OCI-LY3 (cell line): ENCODE results near the gene USP32.
A peak's percentile ranks its signal among the peaks of the same experiment; 100 is the strongest.
"Not testable (repeated sequence)": the region's sequence is repeated elsewhere in the genome, so short reads cannot be mapped to it uniquely, and the experiment has no call there.

Source experiments
- H2AFZ ChIP-seq: fragments of 200-600, 300-600 bp; shearing (Covaris generic); 2 replicates; pipeline ENCODE4 v1.6.0; 2014; ENCODE audit warnings: antibody characterized with exemption, low read depth, low read length
- H3K27ac ChIP-seq: fragments of 200-600, 300-600 bp; sonication (generic); 2 replicates; pipeline ENCODE4 v1.5.1; 2014; ENCODE audit warnings: mild to moderate bottlenecking, low read length, moderate library complexity, mixed read lengths
- H3K27me3 ChIP-seq: fragments of 200-600, 300-600 bp; sonication (generic); 2 replicates; pipeline ENCODE4 v1.6.1; 2014; ENCODE audit warnings: low read depth, low read length, mixed read lengths
- H3K36me3 ChIP-seq: fragments of 200-600, 300-600 bp; sonication (generic); replicated peaks from 2 replicates; pipeline ENCODE3; 2014; ENCODE audit warnings: low read depth, low read length, mixed read lengths
- H3K4me1 ChIP-seq: fragments of 300-600, 200-600 bp; sonication (generic); 2 replicates; pipeline ENCODE4 v1.6.1; 2014; ENCODE audit warnings: low read length, mixed read lengths
- H3K4me2 ChIP-seq: fragments of 200-600, 300-600 bp; sonication (generic); 2 replicates; pipeline ENCODE4 v1.6.1; 2014; ENCODE audit warnings: low read length, mixed read lengths
- H3K4me3 ChIP-seq: fragments of 300-600, 200-600 bp; sonication (generic); 2 replicates; pipeline ENCODE4 v1.5.1; 2014; ENCODE audit warnings: antibody characterized with exemption, mild to moderate bottlenecking, low read length, moderate library complexity
- H3K79me2 ChIP-seq: fragments of 300-600, 200-600 bp; shearing (Covaris generic); 2 replicates; pipeline ENCODE4 v1.6.1; 2014; ENCODE audit warnings: mild to moderate bottlenecking, low read length, mixed read lengths
- H3K9ac ChIP-seq: fragments of 300-600, 200-600 bp; shearing (Covaris generic); 2 replicates; pipeline ENCODE4 v1.6.0; 2014; ENCODE audit warnings: mild to moderate bottlenecking, low read length, moderate library complexity
- H3K9me3 ChIP-seq: fragments of 200-600, 300-600 bp; shearing (Covaris generic); 2 replicates; pipeline ENCODE4 v1.6.1; 2014; ENCODE audit warnings: low read length, mixed read lengths; ENCODE audit not compliant: insufficient read depth
- H4K20me1 ChIP-seq: fragments of 200-600, 300-600 bp; sonication (generic); 2 replicates; pipeline ENCODE4 v1.6.1; 2016; ENCODE audit warnings: low read length, mixed read lengths; ENCODE audit not compliant: insufficient read depth
- EZH2phosphoT487 ChIP-seq: fragments of 200-600 bp; shearing (Covaris generic); IDR thresholded peaks from 2 replicates; pipeline ENCODE4 v1.6.1; 2018; ENCODE audit warnings: antibody characterized with exemption, mixed run types, low read depth
- TF ChIP-seq, protein P1 (sequence below): fragments of 200-600, 300-600 bp; sonication (generic); IDR thresholded peaks from 2 replicates; pipeline ENCODE4 v1.5.1; 2014; ENCODE audit warnings: antibody characterized with exemption, low read length, low read depth

Gene USP32

DNA sequence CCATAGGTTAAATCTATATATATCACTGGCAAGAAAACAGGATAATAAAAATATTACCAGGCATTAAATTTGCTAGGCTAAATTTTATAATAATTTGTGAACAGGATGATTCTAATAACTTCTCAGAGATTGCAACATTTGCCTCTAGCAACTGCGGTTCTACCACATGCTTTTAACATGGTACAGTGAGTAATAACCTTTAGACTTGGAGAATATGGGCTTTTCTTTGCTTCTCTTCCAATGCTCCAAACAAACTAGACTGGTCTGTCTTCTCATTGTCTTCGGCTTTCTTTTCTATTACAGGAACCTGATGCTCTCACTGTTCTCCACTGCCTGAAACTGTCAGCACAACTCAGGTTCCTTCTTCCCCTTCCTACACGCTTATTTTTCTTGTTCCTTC lies 161.6 kb downstream of the USP32 start:
- no peaks in the 10 kb centered on the region for H3K9me3 ChIP-seq
- no peak overlapping the region for H3K9ac ChIP-seq
- H2AFZ ChIP-seq: no peak overlapping the region
- H3K79me2 ChIP-seq: no peaks in the 10 kb centered on the region
- no peak overlapping the region for H3K4me2 ChIP-seq
- no peak overlapping the region for H3K4me3 ChIP-seq
- H3K27me3 ChIP-seq: no peaks in the 10 kb centered on the region
- H3K4me1 ChIP-seq: no peaks in the 10 kb centered on the region
- H4K20me1 ChIP-seq: no peaks in the 10 kb centered on the region
- TF ChIP-seq EZH2phosphoT487: no peak
- TF ChIP-seq, protein P1, sequence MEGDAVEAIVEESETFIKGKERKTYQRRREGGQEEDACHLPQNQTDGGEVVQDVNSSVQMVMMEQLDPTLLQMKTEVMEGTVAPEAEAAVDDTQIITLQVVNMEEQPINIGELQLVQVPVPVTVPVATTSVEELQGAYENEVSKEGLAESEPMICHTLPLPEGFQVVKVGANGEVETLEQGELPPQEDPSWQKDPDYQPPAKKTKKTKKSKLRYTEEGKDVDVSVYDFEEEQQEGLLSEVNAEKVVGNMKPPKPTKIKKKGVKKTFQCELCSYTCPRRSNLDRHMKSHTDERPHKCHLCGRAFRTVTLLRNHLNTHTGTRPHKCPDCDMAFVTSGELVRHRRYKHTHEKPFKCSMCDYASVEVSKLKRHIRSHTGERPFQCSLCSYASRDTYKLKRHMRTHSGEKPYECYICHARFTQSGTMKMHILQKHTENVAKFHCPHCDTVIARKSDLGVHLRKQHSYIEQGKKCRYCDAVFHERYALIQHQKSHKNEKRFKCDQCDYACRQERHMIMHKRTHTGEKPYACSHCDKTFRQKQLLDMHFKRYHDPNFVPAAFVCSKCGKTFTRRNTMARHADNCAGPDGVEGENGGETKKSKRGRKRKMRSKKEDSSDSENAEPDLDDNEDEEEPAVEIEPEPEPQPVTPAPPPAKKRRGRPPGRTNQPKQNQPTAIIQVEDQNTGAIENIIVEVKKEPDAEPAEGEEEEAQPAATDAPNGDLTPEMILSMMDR: no peak
- H3K36me3 ChIP-seq: no peaks in the 10 kb centered on the region
- no peak overlapping the region for H3K27ac ChIP-seq

DNA sequence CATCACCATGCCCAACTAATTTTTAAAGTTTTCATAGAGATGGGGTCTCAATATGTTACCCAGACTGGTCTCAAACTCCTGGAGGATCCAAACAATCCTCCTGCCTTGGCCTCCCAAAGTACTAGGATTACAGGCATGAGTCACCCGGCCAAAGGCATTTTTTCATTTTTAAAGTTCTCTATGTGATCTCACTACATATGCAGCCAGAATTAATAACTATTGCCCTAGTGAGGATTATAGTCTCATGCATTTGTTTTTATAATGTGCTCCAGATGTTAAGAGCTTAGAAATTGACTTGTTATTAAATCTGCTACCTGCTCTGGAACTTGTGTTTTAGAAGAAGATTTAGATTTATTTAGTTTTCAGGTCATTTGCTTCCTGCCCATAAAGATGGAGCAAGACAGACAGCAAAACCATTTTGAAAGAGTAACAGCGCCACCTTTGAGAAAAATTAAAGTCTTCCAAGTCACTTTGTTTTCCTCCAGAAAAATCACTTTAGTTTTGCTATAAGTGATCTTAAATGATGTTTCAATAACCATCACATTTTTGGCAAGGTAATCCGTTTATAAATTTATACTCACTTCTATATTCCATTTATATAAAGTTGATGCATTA lies 162.6 kb downstream of the USP32 start:
- no peaks in the 10 kb centered on the region for H3K4me1 ChIP-seq
- TF ChIP-seq EZH2phosphoT487: no peak
- TF ChIP-seq, protein P1: peak; percentile 28
- no peak overlapping the region for H3K4me3 ChIP-seq
- no peaks in the 10 kb centered on the region for H3K27me3 ChIP-seq
- H3K27ac ChIP-seq: no peak overlapping the region
- H3K36me3 ChIP-seq: peaks cover 6% of the 10 kb centered on the region
- H3K9me3 ChIP-seq: no peaks in the 10 kb centered on the region
- H3K9ac ChIP-seq: no peak overlapping the region
- no peaks in the 10 kb centered on the region for H3K79me2 ChIP-seq
- no peaks in the 10 kb centered on the region for H4K20me1 ChIP-seq
- H3K4me2 ChIP-seq: no peak overlapping the region
- no peak overlapping the region for H2AFZ ChIP-seq

DNA sequence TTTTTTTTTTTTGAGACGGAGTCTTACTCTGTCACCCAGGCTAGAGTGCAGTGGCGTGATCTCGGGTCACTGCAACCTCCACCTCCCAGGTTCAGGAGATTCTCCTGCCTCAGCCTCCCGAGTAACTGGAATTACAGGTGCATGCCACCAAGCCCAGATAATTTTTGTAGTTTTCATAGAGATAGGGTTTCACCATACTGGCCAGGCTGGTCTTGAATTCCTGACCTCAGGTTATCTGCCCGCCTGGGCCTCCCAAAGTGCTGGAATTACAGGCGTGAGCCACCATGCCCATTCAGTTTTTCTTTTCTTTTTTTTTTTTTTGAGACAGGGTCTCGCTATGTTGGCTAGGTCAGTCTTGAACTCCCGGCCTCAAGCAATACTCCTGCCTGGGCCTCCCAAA lies 164.7 kb downstream of the USP32 start:
- peaks cover 15% of the 10 kb centered on the region for H3K36me3 ChIP-seq
- H3K9ac ChIP-seq, H3K79me2 ChIP-seq, H3K4me1 ChIP-seq, H3K27ac ChIP-seq, H4K20me1 ChIP-seq, H3K27me3 ChIP-seq, H3K4me2 ChIP-seq, H2AFZ ChIP-seq, H3K9me3 ChIP-seq, H3K4me3 ChIP-seq: not testable (repeated sequence)

DNA sequence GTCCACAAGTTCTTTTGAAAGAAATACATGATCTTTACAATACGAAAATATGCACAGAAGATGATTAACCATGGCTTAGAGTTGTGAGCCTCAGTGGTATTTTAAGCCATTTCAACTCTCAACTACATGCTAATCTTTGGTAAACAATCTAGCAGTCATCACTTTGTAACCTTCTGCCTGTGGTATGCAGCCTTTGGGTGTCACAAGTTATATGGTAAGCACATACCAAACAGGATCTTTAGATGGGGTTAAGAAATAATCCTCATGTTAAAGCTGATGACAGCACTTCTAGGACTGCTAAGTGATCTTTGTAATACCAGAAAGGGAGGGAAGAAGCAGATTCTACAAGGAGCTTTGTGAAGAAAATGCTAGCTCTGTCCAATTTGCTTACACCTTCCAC lies 167.9 kb downstream of the USP32 start:
- Histone ChIP-seq H3K79me2 (no peaks in the 10 kb centered on the region), H3K9ac (no peak overlapping the region), H4K20me1 (no peaks in the 10 kb centered on the region), H2AFZ (no peak overlapping the region), H3K4me3 (no peak overlapping the region), H3K27ac (no peak overlapping the region), H3K9me3 (no peaks in the 10 kb centered on the region), H3K36me3 (peaks cover 20% of the 10 kb centered on the region), H3K27me3 (no peaks in the 10 kb centered on the region), H3K4me1 (no peaks in the 10 kb centered on the region), H3K4me2 (no peak overlapping the region)
- TF ChIP-seq, protein P1: no peak
- no peak for TF ChIP-seq EZH2phosphoT487
